Renal pelvis (tissue), 12 donors: ENCODE measurements around the gene HTR2C. TPM values are rescaled to one million over a fixed set of nuclear protein-coding genes. Genes with fewer than 3 reads are reported as not detected.
"Not testable (repeated sequence)": the region's sequence is repeated elsewhere in the genome, so short reads cannot be mapped to it uniquely, and the experiment has no call there.

ENCODE experiments used
- DNase-seq: peaks from one replicate; pipeline ENCODE4 v3.0.0-alpha.2; 2013
- long read RNA-seq, 16 experiments: transcript quantifications; one replicate each; lab custom pipeline, GENCODE V29; 2026
- polyA plus RNA-seq, 3 donors: library from polyadenylated mRNA; unstranded; fragments of 120-200 nt; gene quantifications; one replicate each; pipeline ENCODE4 v1.2.1, GENCODE V29; 2013; ENCODE audit not compliant: insufficient read length in 3 of 3

The HTR2C gene
- polyA plus RNA-seq, result under 1 TPM; 0.71 to 0.98 (median 0.89) TPM
- long read RNA-seq, donor 1, result 0 reads
- long read RNA-seq, donor 2, result 0 reads
- long read RNA-seq, donor 3, result 0 reads
- long read RNA-seq, donor 4, full-length matches to known transcripts, result 1 of 1 reads
- long read RNA-seq, donor 4, partial matches to known transcripts, result 0 of 1 reads
- long read RNA-seq, donor 4, other reads (novel, unspliced or antisense), result 0 of 1 reads
- long read RNA-seq, donor 5, result 0 reads
- long read RNA-seq, donor 6, result 0 reads
- long read RNA-seq, donor 7, result 0 reads
- long read RNA-seq, donor 8, result 0 reads
- long read RNA-seq, donor 9, result 0 reads
- long read RNA-seq, donor 10, result 0 reads
- long read RNA-seq, donor 11, result 0 reads
- long read RNA-seq, donor 12, result 0 reads
- long read RNA-seq, donor 13, result 0 reads
- long read RNA-seq, donor 14, result 0 reads
- long read RNA-seq, donor 15, result 0 reads
- long read RNA-seq, donor 16, result 0 reads

DNA sequence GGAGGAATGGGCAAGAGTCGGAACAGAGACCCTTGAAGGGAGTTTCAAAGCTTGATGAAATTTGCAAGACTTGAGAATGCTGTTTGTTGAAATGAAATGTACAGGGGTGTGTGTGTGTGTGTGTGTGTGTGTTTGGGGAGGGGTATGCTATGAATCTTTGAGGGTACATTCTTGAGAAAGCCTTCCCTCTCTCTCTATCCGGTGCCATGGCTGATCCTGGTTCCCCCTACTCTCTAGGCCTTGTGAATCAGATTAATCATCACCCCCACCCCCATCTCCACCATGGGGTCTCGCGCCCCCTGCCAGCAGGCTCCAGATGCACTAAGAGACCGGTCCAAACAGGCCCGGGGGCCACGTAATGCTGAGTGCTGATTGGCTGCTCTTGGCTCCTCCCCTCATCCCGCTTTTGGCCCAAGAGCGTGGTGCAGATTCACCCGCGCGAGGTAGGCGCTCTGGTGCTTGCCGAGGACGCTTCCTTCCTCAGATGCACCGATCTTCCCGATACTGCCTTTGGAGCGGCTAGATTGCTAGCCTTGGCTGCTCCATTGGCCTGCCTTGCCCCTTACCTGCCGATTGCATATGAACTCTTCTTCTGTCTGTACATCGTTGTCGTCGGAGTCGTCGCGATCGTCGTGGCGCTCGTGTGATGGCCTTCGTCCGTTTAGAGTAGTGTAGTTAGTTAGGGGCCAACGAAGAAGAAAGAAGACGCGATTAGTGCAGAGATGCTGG is at the start of gene HTR2C:
TSS of gene HTR2C (plus strand) at position 441 of the 729 bp plus-strand sequence. CDS start 142,851 bp downstream, outside the sequence.
- no peak for DNase-seq

DNA sequence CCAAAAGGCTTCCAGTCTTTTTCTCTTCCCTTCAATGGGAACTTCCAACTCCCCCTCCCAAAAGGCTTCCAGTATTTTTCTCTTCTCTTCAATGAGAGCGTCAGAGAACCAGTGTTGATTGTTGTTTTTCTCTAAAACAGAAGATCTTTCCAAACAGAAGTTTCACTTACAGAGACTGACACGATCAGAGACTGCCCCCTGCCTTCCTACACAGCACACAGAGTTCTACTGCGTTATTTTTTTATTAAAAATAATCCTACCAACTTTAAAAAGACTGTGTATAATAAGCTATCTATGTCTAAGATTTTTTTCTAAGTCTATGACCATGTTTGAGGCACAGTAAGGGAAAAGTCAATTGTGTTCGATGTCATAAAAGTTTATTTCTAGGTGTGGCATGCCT is 3.5 kb upstream of the HTR2C start:
- DNase-seq, result no peak

DNA sequence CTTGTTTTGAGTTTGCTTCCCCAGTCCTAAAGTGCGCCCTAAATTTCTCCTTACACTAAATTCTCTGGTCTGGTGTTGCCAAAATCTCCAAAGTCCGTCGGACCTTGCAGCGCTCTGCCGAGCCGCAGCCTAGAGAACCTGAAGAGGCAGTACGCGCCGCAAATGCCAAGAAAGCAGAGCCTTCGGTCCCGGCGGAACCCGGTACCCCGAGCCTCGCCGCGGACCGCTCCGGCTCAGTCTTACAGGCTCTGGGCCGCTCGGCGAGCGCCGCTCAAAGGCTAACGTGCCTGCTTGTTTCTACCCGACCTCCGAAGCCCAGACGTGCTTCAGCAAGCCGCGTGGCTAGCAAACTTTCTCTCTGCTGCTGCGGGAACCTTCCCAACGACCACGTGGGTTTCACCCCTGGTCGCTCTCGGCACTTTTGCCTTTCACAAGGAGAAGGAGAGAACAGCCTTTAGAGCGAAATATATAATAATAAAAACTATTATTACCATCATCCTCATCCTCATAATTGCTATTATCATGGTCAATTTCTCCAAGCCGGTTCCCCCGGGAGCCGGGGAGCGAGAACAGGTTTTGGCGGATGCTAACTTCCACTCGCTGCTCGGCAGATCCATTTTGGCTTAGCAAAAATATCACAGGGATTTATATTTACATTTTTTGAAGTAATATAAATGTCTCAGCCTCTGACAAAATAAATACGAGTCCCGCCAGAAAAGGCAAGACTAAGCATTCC is 2.2 kb upstream of the HTR2C start:
- no peak for DNase-seq

DNA sequence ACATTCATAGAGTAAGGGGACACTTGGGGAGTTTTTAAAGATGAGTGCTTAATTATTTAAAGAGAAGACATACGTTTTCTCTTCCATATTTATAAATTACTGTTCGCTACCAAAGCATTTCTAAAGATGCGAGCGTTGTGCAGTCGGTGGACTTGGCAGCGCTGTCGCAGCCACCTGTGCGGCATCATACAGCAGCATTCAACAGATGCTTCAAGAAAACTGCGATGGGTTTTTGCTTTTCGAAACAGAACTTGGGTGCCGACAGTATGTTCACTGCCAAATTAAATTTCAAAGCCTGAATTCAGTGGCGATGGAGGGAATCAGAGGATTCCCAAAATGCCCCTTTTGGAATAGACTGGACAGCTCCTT is 1.6 kb upstream of the HTR2C start:
- DNase-seq, result no peak

DNA sequence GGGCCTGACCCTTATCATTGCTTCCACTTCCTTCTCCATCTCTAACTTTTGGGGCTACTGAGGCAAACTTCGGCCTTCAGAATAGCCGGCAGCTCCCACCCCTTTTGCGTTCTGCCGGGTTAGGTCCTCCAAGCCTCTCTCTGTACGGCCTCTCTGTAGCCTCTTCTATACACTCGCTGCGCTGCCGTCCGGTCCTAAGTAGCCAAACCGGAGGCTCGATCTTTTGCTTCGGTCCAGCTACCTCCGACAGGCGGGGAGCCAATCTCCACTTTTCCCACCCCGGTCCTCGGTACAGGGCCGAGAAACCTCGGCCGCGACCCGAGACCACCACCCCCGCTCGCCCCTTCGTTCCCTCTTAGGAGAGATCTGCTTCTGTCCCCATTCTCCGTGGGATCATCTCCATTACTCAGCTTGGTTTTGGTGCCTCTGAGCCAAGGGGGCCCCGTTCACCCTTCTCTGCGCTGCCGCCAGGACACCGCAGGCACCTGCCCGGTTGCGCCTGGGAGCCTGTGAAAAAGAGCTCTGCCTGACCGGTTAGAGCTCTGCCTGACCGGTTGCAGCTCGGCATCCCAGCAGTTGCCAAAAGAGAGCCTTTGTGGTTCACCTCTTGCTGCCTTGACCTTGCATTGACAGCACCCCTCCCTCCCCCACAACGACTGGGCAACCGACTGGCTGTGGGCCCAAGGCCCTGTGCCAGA is 1.0 kb upstream of the HTR2C start:
- DNase-seq, result no peak

DNA sequence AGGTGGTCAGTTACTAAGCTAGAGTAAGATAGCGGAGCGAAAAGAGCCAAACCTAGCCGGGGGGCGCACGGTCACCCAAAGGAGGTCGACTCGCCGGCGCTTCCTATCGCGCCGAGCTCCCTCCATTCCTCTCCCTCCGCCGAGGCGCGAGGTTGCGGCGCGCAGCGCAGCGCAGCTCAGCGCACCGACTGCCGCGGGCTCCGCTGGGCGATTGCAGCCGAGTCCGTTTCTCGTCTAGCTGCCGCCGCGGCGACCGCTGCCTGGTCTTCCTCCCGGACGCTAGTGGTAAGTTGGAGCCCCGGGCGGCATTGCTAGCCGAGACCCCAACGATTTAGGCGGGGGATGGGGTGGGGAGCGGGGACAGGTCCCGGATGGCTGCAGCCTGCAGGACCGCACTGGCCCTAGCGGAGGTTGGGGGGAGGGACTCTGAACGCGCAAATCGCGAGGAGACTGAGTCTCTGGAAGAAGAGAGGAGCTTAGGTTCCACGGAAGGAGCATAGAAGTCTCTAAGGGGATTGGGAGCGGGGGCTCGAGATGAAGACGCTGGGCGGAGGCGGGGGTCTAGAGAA is 573 bp downstream of the HTR2C start:
- DNase-seq, result no peak

DNA sequence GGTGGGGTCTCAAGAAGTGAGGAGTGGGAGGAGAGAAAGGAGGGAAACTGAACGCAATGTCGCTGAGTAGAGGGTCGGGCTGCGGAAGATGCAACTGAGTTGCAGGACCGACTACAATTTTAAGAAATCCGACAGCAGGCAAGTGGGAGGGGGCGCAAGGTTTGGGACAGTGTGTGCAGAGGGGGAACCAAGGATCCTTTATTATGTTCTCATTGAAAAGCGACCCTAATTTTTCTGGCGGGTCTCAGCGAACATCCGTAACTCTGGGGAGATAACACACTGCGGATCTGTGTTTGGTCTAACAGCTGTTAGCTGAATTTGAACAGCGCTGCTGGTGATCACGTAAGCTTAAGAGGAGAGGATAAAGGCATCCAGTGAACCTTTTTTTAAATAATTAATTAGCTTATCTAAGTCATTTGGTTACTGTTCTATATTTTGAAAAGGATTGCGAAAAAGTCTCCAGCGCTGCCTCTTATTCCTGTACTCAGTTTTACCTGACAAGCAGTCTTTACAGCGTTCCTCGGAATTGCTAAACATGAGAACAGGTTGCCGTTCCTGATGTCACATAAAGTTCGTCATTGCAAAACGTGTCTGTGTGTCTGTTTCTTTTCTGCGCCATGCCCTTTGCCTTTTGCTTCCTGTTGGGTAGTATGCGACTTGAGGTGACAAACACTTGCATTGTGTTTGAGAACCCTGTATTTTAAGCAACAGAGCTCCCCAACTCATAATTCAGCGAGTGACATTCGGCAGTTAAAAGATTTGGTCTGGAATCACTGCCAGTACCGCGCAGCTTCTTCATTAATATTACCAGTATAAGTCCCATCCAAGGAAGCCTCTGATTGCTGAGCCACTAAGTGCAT is 1.3 kb downstream of the HTR2C start:
- DNase-seq, result no peak

DNA sequence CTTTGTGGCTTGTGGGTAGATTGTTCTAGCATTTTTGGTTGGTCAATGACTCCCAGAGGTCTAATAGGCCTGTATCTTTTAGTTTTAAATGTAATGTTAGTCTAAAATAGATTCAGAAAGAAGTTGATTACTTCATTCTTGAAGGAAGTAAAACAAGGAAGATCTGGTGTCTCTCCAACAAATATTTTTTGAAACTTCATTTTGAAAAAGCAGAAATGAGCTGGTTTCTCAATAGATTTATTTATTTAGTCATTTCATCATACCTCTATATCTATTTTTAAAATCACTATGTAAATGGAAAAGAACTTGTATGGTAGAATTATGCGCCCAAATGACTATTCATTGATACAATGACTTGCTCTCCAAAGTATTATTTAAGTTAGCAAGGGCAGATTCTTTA is 7.2 kb downstream of the HTR2C start:
- no peak for DNase-seq

DNA sequence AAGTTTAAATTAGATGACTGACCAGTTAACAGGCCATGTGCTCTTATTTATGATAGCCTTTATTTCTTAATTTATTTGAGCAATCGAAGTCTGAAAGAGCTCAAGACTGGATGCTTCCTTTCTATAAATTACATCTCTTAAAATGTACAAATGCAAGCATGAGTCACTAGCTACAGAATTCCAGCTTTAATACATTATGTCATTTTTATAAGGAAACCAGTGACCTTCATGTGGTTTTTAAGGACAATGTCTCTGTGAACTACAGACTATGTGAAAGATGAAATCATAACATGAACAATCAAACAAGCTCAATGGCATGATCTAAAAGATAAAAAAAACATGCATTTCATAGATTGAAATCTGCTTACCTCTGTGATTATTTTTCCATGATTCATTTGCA is 15.4 kb downstream of the HTR2C start:
- no peak for DNase-seq

DNA sequence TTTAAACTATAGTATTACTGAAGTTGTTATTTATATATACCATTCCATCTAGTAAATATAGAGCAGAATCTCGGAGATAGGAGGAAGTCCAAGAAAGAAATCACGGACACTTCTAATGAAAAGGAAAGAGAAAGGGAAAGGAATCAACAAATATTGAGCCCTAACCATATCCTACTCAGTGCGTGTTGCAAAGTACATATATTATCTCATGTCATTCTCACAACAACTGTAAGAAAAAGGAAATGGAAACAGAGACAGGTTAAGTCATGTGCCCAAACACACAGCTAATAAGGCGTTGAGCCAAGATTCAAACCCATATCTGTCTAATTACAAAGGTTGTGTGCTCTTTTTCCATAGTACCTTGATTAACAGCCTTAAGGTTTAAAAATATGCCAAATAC is 16.0 kb downstream of the HTR2C start:
- no peak for DNase-seq

DNA sequence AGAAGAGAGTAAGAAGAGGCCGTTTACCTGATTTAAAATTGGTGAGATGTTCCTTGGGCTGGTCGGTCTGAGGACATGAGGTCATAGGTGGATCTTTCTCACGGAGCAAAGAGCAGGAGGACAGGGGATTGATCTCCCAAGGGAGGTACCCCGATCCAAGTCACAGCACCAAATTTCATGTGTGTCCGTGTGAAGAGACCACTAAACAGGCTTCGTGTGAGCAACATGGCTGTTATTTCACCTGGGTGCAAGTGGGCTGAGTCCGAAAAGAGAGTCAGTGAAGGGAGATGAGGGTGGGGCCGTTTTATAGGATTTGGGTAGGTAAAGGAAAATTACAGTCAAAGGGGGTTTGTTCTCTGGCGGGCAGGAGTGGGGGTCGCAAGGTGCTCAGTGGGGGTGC is 22.7 kb downstream of the HTR2C start:
- not testable (repeated sequence) for DNase-seq

DNA sequence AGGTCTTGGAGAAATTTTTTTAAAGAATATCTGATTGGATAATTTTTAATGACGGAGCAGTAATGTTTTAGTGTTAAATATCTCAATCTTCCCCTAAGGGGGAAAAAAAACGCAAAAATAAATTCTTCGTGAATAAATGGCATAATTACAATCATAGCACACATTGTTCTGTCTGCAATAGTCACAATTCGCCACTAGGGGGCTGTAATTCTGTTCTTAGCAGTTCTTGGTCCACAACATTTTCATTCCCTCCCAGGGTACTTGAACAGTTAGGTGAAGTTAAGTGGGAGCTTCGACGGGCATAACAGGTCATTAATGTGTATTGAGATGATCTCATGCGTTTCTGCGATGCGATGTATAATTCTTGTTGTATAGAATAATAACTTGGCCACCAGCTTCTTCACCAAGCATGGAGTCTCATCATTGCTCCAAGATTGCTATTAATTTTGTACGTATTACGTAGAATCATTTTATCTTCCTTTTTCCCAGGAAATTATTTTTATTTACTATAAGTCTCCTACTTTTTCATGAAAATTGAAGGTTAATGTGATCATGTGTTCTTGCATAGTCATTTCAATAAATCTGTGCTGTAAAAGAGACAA is 27.2 kb downstream of the HTR2C start:
- DNase-seq, result peak; percentile 10

DNA sequence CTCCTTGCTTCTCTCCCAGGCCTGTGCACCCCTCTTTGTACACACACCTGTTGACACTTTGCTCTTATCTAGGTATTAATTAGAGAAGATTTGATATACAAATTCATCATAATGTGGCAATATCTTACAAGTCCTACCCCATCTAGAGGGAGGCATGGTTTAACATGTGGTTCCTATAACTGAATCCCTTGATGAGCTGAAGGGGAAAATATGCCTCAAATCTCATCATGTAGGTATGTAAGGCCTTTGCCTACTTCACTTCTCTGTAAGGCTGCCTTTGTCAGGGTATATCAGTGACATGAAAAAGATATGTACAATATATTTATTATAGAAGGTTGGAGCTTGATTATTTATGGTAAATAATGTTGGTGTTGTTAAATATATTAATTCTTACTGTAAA is 31.9 kb downstream of the HTR2C start:
- DNase-seq, result no peak

DNA sequence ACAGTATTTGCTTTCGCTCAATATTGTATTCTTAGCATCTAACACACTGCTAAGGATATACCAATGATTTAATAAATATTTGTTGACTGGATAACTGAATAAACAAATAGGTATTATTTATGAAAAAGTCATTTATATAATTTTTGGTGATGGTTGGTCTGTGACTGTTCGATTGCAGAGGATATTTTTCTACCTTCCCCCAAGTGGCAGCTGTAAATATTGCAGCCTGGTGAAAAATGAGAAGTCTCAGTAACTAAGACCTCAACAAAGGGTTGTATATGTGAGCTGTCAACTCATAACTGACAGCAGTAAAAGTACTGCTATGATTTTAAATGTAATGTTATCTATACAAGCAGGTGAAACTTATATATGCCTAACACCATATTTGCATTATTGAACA is 36.0 kb downstream of the HTR2C start:
- DNase-seq, result no peak

DNA sequence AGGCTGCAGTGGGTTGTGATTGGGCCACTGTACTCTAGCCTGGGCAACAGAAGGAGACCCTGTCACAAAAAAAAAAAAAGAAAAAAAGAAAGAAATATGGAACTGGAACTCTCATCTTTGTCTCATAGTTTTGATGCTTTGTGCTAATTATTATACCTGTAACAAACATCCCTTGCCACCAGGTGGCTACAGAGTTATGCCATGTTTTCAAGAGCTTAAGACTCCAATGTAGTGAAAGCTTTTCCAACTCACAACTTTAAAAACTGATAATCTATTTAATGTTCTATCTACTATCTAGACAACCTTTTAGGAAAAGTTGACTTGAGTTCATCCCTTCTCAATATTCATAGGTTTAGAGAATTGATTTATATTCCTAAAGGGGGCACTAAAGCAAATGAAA is 42.4 kb downstream of the HTR2C start:
- no peak for DNase-seq

DNA sequence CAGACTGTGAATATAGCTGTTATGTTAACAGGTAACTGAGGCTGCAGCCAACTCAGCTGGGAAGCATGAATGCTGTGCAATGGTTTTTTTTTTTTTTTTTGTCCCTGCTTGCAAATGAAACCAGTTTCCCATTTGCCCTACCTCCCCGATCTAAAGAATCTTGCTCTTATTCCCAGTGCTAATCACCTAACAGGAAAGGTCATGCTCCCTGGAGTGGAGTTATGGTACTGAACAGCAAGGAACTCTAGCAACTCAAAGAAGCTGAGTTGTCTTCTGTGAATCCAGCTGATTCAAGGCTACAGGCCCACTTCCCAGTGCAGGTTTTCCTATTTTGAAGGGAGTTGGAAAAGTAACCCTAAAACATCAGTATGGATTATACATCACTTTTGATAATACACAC is 52.1 kb downstream of the HTR2C start:
- no peak for DNase-seq

DNA sequence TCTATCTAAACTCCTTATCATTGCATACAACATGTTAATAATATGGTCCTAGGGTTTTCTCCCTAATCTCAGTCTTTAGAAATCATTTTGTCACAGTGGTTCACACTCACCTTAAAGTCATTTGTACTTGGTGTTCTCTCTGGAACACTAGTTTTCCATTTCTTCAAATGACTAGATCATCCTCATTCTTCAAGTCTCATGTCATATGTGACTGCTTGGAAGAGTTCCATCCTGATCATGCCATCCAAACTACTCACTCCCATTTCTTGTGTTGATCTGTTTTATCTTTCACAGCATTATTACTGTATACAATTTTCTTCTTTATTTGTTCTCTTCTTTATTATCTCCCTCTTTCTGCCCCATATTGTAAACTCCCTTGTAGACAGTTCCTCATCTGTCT is 66.5 kb downstream of the HTR2C start:
- no peak for DNase-seq

DNA sequence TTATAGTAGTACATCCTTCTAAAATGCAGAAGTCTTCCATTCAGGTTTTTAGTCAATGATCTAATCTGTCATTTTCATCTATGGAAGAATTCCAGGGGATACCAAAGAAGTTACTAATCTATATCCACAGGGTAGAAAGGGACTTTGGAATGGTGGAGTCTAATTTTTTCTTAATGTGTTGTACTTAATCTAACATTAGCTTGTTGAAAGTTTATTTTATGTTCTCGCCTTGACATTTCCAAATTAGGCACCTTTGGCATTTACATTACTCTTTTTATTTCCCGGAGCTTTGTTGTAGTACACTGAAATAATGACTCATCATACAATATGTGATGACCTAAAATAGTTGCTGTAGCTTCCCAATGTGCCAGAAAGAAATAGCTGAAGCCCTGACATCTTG is 91.5 kb downstream of the HTR2C start:
- DNase-seq, result no peak

DNA sequence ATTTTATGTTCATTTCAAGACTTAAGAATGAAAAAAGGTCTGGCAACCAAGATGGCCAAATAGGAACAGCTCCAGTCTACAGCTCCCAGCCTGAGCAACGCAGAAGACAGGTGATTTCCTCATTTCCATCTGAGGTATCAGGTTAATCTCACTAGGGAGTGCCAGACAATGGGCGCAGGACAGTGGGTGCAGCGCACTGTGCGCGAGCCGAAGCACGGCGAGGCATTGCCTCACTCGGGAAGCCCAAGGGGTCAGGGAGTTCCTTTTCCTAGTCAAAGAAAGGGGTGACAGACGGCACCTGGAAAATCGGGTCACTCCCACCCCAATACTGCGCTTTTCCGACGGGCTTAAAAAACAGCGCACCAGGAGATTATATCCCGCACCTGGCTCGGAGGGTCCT is 116.6 kb downstream of the HTR2C start:
- not testable (repeated sequence) for DNase-seq

DNA sequence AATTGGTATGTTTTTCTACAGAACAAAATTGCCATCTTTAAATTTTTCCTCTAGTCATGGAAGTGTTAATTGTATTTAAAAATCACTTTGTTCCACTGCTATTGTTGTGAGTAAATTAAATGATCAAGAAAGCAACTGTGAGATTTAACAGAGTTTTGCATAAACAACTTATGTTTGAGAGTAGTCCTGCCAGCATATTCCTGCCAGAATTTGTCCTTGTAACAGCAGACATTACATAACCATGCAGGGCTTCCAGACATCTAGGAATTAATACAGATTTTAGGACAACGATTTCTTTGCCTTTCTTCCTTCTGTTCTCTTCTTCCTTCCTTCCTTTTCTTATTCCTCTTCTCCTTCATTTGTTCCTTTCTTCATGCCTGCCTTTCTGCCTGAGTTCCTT is 125.5 kb downstream of the HTR2C start:
- DNase-seq, result no peak
